ENCODE measurements around the gene CHCT1.

DNA sequence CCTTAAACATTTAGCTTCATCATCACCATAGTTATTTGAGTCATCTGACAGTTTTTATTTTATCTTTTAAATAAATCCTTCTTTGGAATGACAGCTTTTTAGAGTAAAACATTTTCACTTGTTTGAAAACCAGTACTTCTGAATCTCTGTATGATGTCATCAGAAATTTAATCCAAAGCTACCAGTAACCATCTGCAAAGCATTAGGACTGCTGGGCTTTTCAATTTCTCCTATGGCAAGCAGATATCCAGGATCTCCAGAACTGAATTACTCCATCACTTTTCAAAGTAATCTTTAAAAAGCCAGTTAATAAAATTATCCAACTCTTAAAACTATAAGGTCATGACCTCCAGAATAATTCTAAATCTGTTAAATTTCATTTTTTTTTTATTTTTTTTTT, 51.5 kb downstream of the CHCT1 start:
- no peak for TF ChIP-seq POLR2A (IDR thresholded peaks at IDR 0.05; ENCODE audit: low read depth, low read length)
- no peak for TF ChIP-seq POLR2AphosphoS5 (IDR thresholded peaks at IDR 0.05; ENCODE audit: low read depth, low read length)
